ENCODE data around the gene MEX3B.

DNA sequence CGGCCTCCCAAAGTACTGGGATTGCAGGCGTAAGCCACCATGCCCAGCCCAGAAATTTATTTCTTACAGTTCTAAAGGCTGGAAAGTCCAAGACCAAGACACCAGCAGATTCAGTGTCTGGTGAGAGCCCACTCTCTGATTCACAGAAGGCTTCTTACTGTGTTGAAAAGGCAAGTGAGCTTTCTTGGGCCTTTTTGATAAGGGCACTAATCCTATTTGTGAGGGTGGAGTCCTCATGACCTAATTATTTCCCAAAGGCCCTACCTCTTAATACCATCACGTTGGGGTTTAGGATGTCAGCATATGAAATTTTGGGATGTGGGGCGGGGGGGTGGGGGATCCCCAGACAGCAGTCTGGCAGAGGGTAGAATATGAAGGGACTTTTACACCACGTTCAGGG is 47.5 kb upstream of the MEX3B start:
- TF ChIP-seq ARNT (IDR thresholded peaks at IDR 0.05) (no peak), FOXA1 (IDR thresholded peaks at IDR 0.05) (no peak), FOXM1 (IDR thresholded peaks at IDR 0.05; ENCODE audit: borderline replicate concordance) (no peak), LEF1 (IDR thresholded peaks at IDR 0.05; ENCODE audit: borderline replicate concordance) (no peak), BHLHE40 (IDR thresholded peaks at IDR 0.05; ENCODE audit: borderline replicate concordance) (no peak), TARDBP (IDR thresholded peaks at IDR 0.05) (no peak), ELF4 (IDR thresholded peaks at IDR 0.05) (no peak), HDGF (IDR thresholded peaks at IDR 0.05; ENCODE audit: borderline replicate concordance) (no peak), SUZ12 (IDR thresholded peaks at IDR 0.05) (no peak), NFRKB (IDR thresholded peaks at IDR 0.05) (no peak), FOXK2 (IDR thresholded peaks at IDR 0.05) (no peak), L3MBTL2 (conservative IDR thresholded peaks at IDR 0.05) (no peak), CTBP1 (IDR thresholded peaks at IDR 0.05; ENCODE audit: borderline replicate concordance) (no peak)

Data from HEK293T (cell line).